ENCODE measurements around the gene LSM4. TPM values are rescaled to one million over a fixed set of nuclear protein-coding genes. Genes with fewer than 3 reads are reported as not detected.
"Not testable (repeated sequence)": the region's sequence is repeated elsewhere in the genome, so short reads cannot be mapped to it uniquely, and the experiment has no call there.

Gene LSM4
- total RNA-seq (2014; rRNA removed; shearing (Covaris generic)), result 403 and 478 TPM in 2 replicates

DNA sequence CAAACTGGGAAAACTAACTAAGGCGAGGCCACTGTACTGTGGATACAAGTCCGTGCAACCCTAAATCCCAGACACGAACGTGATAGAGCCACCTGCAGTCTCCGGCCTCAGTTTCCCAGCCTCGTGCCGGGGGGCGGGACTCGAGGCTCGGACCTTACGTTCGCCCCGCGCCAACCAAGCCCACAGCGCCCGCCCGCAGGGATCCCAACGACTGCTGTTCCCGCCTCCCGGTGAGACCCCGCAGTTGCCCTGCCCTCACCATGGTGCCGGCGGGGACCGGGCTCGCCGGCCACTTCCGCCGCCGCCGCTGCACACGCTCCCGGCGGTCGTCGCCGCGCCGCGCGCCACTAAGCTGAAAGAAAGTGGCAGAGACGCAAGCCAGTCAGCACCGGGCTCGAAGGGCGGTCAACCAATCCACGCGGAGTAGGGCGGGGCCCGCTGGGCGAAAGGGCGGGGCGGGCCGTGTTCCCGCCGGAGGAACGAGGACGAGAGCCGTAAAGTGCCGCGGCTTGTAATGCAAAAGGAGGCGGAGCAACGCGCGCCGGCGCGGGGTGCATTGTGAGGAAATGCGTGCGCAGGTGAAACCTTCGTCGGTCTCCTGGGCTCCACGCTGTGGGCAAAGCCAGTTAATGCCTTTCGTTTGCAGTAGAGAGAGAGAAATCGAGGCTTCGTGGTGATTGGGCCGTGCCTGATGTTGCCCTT, at the start of gene LSM4:
LSM4 (minus strand) TSS at position 318 of the 702 bp plus-strand sequence; CDS start at position 262, 56 bp downstream.
- DNase-seq (ENCODE audit: low spot score), result peak; percentile 96

DNA sequence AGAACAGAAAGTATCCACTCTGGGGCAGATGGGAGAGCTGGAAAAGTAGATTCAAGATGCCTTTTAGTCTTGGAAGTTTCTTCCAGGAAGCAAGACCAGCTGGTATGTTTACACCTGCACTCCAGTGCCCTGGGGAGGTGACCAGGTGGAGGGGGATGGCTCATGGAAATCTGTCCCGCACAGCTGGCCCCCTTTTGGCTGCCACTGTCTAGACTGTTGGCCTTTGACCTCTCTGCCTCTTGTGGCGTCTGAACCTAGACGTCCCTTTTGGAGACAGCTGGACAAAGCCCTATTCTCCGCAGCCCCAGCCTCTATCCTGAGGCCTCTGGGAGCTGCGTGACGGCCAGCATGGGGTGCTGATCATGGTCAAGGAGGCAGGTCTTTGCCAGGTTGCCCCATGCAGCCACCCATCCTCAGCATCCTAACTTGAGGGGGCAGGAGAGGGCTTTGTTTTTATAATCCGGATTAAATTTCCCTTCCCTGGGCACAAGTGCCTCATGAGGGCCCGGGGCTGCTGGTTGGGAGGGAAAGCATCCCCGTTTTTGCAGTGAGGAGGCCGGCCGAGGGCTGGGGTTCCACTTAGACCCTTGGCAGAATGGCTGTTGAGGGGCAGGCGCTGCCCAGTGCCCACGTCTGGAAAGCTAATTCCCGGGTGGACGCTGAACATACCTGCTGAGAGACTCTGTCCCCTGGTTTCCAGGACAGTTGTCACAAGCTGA, 45.8 kb upstream of the LSM4 start:
- DNase-seq (ENCODE audit: low spot score), result no peak

DNA sequence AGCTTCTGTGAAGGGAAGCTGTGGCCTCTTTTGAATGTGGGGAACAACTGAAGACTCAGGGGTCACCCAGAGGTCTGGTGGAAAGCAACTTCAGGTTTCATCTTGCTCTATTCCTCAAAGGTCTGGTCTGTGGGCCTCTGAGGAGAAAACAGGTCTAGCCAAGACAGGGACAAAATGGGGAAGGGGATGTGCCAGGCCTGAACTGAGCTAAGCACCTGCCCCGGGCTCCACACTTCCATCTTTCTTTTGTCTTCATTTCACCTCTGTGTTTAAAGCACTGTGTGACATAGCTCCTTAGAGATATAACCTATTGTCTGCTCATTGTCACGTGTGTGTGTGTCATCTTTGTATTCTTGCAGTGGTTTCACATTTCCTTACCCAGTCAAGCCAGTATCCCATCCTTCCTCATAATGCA, 43.2 kb upstream of the LSM4 start:
- peak; percentile 54 for DNase-seq (ENCODE audit: low spot score)

DNA sequence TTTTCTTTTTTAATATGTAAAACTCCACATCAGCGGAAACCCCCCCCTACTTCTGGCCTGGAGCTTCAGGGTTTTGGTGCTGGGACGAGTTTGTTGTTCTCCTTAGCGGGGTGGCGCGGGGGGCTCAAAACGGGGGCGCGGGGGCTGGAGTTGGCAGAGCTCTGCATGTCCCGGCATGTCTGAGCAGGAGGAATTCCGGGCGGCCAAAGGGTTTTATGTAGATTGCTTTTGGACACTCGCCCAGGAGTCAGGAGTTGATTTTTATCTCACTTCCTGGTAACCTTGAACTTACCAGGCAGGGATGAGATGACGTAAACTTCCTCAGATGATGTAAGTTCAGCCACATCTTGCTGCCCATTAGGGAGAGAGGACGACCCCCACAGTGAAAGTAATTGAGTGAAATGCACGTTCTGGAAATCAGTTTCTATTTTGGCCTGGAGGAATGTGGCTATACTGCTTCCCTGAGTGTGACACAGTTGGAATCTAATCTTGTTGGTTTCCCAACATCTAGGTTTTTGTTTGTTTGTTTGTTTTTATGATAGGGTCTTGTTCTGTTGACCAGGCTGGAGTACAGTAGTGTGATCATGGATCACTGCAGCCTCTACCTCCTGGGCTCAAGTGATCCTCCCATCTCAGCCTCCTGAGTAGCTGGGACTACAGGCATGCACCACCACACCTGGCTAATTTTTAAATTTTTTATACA, 42.1 kb upstream of the LSM4 start:
- peak; percentile 100 for DNase-seq (ENCODE audit: low spot score)

DNA sequence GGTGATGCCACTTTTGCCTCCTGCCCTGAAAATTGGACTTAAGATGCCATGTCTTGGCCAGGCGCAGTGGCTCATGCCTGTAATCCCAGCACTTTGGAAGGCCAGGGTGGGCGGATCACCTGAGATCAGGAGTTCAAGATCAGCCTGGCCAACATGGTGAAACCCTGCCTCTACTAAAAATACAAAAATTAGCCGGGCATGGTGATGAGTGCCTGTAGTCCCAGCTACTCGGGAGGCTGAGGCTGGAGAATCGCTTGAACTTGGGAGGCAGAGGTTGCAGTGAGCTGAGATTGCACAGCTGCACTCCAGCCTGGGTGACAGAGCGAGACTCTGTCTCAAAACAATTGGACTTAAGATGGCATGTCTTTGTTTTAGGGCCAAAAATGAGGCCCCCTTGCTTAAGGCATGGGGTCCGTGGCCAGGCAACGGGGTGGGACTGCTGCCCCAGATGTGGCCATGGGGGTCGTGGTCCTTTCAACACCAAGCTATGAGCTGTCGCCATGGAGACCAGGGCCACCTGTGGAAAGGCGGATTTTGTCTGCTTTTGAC, 41.5 kb upstream of the LSM4 start:
- not testable (repeated sequence) for DNase-seq (ENCODE audit: low spot score)

GRCh38 chr19:18363787-18364186, 40.9 kb upstream of the LSM4 start:
- DNase-seq (ENCODE audit: low spot score), result no peak

GRCh38 chr19:18362934-18363542, 40.2 kb upstream of the LSM4 start:
- no peak for DNase-seq (ENCODE audit: low spot score)

- DNase-seq (ENCODE audit: low spot score), result no peak
Observed at GRCh38 chr19:18361646-18362045, 38.8 kb upstream of the LSM4 start.

- no peak for DNase-seq (ENCODE audit: low spot score)
Observed at GRCh38 chr19:18357041-18357440, 34.2 kb upstream of the LSM4 start.

DNA sequence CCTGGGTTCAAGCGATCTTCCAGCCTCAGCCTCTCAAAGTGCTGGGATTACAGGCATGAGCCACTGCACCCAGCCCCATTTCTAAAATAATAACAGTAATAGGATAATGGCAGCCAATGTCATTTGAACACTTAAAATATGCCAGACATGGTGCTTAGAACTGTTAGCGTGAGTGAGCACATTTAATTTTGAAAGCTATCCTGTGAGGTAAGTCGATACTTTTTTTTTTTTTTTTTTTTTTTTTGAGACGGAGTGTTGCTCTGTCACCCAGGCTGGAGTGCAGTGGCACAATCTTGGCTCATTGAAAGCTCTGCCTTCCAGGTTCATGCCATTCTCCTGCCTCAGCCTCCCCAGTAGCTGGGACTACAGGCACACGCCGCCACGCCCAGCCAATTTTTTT, 31.9 kb upstream of the LSM4 start:
- DNase-seq (ENCODE audit: low spot score), result not testable (repeated sequence)

DNA sequence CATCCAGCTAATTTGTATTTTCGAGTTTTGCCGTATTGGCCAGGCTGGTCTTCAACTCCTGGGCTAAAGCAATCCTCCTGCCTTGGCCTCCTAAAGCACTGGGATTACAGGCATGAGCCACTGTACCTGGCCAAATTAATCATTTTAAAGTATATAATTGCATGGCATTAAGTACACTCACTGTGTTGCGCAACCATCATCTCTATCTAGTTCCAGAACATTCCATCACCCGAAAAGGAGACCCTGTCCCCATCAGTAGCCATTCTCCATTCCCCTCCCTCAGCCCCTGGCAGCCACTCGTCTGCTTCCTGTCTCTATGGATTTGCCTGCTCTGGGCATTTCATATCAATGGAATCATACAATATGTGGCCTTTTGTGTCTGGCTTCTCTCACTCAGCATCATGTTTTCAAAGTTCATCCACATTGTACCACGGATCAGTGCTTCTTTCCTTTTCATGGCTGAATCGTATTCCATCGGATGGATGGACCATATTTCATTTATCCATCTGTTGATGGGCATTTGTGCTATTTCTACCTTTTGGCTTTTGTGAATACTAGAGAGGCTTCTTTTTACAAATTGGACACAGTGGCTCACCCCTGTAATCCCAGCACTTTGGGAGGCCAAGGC, 30.6 kb upstream of the LSM4 start:
- DNase-seq (ENCODE audit: low spot score), result no peak

- no peak for DNase-seq (ENCODE audit: low spot score)
Observed at GRCh38 chr19:18351544-18351943, 28.7 kb upstream of the LSM4 start.

GRCh38 chr19:18350490-18350889, 27.6 kb upstream of the LSM4 start:
- no peak for DNase-seq (ENCODE audit: low spot score)

GRCh38 chr19:18349524-18350128, 26.8 kb upstream of the LSM4 start:
- peak; percentile 46 for DNase-seq (ENCODE audit: low spot score)

DNA sequence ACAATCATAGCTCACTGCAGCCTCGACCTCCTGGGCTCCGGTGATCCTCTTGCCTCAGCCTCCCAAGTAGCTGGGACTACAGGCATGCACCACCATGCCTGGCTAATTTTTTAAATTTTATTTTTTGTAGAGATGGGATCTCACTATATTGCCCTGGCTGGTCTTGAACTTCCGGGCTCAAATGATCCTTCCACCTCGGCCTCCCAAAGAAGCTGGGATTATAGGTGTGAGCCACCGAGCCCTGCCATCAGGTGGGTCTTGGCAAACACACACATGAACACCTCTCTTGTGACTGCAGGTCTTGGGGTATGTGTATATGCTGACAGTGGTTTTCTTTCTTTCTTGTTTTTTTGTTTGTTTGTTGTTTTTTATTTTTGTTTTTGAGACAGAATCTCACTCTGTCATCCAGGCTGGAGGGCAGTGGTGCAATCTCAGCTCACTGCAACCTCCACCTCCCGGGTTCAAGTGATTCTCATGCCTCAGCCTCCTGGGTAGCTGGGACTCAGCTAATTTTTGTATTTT, 26.0 kb upstream of the LSM4 start:
- not testable (repeated sequence) for DNase-seq (ENCODE audit: low spot score)

DNA sequence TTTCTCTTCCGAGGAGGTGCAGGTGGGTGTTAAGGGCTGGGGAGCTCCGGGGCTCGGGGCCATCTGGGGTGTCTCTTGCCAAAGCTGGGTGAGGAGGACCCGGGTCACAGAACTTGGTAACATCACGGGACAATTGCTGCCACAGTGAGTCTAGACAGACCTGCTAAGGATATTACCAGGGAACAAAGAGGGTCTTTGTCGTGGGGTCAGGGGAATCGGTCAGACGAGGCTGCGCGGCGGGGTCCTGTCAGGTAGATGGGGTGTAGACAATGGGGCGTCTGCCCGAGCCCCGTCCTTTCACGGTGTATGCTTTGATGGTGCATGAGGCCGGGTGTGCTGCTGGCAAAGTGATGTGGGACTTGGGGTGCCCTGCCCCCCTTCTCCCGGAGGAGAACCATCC, 25.3 kb upstream of the LSM4 start:
- no peak for DNase-seq (ENCODE audit: low spot score)

- no peak for DNase-seq (ENCODE audit: low spot score)
Observed at GRCh38 chr19:18346091-18346490, 23.2 kb upstream of the LSM4 start.

- DNase-seq (ENCODE audit: low spot score), result no peak
Observed at GRCh38 chr19:18345296-18345695, 22.4 kb upstream of the LSM4 start.

DNA sequence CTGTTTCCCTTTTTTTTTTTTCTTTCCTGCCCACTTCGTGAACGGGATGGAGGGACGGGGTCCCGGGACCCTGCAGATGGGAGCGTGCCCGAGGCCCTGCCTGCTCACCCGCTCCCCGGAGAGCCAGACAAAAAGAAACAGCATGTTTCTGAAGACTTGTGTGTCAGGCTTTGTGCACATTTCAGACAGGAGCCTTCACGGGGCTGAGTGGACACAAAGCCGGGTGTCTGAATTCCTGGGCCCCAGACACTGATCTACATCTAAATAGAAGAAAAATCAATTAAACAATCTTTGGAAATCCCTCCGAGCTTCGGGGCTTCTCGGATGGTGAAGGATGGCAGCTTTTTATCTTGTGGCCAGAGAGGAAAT, 21.7 kb upstream of the LSM4 start:
- no peak for DNase-seq (ENCODE audit: low spot score)

GRCh38 chr19:18342090-18342632, 19.3 kb upstream of the LSM4 start:
- DNase-seq (ENCODE audit: low spot score), result no peak

Measured in A172 (cell line).